Jurkat, Clone E6-1 (cell line): Measurements from ENCODE around the gene DNAH5.

Source experiments
- DNase-seq: peaks from one replicate; pipeline ENCODE4 v3.0.0-alpha.2; 2011; ENCODE audit warnings: low read depth, low spot score
- H3K4me3 ChIP-seq: 2 replicates; pipeline ENCODE4 v1.5.1; 2011; ENCODE audit warnings: mild to moderate bottlenecking, low read length, control low read depth, moderate library complexity

The DNAH5 gene

DNA sequence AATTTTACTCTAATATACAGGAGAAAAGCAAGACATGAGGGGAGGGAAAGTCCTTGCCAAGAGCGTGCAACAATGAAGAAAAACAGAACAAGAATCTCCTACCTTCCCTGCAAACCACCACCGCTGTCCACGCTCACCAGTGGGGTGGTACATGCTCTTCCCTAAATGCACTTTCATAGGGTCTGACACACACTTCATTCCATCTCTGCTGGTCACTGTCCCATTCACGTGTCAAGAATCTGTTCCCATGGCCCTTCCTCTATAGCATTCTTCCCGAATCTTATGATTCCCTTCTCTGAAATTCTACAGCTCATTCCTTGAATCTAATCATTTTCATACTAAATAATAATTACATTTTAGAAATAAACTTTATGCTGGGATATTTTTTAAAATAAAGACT, 11.4 kb upstream of the DNAH5 start:
- no peak for DNase-seq
- no peak overlapping the region for H3K4me3 ChIP-seq

GRCh38 chr5:13946111-13946510, 1.6 kb upstream of the DNAH5 start:
- H3K4me3 ChIP-seq = no peak overlapping the region
- no peak for DNase-seq

GRCh38 chr5:13945271-13945670, 783 bp upstream of the DNAH5 start:
- no peak overlapping the region for H3K4me3 ChIP-seq
- no peak for DNase-seq

- no peak overlapping the region for H3K4me3 ChIP-seq
- DNase-seq = no peak
Measured at GRCh38 chr5:13943676-13944075, 812 bp downstream of the DNAH5 start.

- H3K4me3 ChIP-seq = no peak overlapping the region
Measured at GRCh38 chr5:13941468-13941867, 3.0 kb downstream of the DNAH5 start.

GRCh38 chr5:13939638-13940037, 4.8 kb downstream of the DNAH5 start:
- no peak for DNase-seq
- H3K4me3 ChIP-seq = no peak overlapping the region

More at GRCh38 chr5:13941468-13941867, 3.0 kb downstream of the DNAH5 start:
- DNase-seq = no peak

DNA sequence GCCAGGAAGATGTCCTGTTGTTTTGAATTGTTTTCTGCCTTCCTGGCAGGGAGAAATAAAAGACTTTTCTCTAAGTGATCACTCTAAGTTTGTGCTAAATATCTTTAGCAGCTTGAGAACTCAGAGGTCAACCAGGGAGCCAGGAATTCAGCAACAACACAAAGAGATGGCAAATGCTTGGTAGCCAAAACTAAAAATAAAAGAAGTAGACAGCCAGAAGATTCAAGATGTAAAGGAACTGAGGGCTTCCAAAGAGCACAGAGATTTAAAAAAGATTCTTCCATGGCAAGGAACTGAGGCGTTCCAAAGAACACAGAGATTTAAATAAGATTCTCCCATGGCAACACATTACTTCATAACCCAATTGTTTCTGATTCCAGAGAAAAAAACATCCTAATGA, 9.6 kb downstream of the DNAH5 start:
- H3K4me3 ChIP-seq = no peak overlapping the region
- DNase-seq = no peak

- DNase-seq = no peak
- no peak overlapping the region for H3K4me3 ChIP-seq
Measured at GRCh38 chr5:13934125-13934524, 10.4 kb downstream of the DNAH5 start.

- DNase-seq = no peak
- no peak overlapping the region for H3K4me3 ChIP-seq
Measured at GRCh38 chr5:13932561-13932960, 11.9 kb downstream of the DNAH5 start.

- no peak overlapping the region for H3K4me3 ChIP-seq
- no peak for DNase-seq
Measured at GRCh38 chr5:13932011-13932410, 12.5 kb downstream of the DNAH5 start.

- DNase-seq = no peak
- H3K4me3 ChIP-seq = no peak overlapping the region
Measured at GRCh38 chr5:13930541-13931171, 13.8 kb downstream of the DNAH5 start.

- DNase-seq = no peak
- no peak overlapping the region for H3K4me3 ChIP-seq
Measured at GRCh38 chr5:13926731-13927130, 17.8 kb downstream of the DNAH5 start.

DNA sequence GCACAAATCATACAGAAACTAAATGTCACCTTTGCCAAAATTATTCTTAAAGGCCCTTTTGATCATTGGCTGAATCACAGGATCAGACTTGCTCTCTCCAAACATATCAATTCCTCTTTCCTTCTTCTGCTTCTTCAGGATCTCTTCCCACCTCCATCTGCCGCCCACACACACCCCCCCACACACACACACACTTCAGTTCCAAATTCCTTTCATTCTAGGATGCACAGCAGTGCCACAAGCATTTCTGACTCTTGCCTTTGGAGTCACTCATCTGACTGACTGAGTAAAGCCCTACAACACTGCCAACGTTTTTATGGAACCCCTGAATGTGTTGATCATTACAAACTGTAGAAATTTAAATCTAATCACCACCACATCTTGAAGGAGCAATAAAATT, 22.9 kb downstream of the DNAH5 start:
- H3K4me3 ChIP-seq = no peak overlapping the region
- no peak for DNase-seq

DNA sequence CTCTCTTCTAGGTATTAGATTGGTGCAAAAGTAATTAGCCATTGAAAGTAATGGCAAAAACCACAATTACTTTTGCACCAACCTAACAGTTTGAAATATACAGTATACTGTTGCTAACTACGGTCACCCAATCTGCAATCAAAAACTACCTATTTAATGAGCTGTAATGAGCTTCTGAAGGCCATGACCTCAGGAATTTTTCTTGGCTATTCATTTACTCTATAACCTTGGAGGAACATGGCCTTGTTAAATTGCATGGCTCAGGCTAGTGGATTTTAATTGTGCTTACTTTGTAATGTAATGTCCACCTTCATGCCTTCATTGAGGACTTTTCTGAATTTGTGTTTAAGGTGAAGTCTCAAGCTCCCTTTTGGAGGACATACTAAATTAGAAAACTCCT, 24.7 kb downstream of the DNAH5 start:
- DNase-seq = no peak
- H3K4me3 ChIP-seq = no peak overlapping the region

DNA sequence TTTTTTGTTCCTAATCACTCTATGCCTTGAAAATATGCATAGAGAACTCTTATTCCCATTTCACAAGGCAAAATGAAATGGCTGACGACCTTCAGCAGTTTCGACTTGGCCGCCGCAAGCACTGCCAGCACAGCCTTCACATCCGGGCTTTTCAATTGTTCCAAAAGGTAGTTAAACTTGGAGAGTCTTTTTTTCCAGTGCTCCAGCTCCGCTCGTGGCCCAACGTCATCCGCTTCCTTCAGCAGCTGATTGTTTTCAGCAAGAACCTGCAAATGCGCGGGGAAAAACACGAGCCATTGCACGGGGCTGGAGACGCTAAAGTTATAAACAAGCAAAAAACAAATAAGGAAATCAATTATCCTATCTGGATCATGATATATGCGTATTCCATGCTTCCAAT, 25.4 kb downstream of the DNAH5 start:
- H3K4me3 ChIP-seq = no peak overlapping the region
- no peak for DNase-seq

GRCh38 chr5:13917061-13917460, 27.4 kb downstream of the DNAH5 start:
- DNase-seq = no peak
- no peak overlapping the region for H3K4me3 ChIP-seq

- DNase-seq = no peak
- no peak overlapping the region for H3K4me3 ChIP-seq
Measured at GRCh38 chr5:13913962-13914361, 30.5 kb downstream of the DNAH5 start.

DNA sequence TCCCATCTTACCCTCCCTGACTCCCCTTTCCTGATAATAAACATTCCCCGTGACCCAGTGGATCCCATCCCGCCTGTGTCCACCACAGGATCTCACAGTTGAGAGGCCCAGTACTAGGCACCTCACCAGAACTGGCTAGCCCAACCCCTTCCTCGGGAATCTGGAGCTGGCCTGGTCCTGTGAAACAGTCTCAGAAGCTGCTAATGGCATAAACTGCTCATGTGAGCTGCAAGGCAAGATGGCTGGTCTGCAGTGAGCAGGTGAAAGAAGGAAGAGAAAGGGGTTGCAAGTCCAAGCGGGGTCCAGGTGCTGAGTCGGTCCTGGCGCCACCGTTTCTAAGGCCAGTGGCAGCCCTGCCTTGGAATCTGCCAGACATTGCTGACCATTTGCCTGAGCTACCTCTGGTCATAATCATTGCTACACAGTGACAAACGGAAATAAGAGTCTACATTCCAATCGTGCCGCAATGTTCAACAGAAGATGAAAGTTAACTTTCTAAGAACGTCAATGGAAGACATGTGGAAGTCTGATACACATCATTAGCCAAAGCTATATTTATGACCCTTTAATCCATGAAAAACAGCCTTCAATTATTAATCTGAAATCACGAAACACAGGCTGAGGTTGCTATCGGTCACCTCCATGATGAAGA, 33.7 kb downstream of the DNAH5 start:
- no peak overlapping the region for H3K4me3 ChIP-seq
- no peak for DNase-seq

GRCh38 chr5:13910201-13910600, 34.3 kb downstream of the DNAH5 start:
- H3K4me3 ChIP-seq = no peak overlapping the region
- DNase-seq = no peak

GRCh38 chr5:13909271-13909670, 35.2 kb downstream of the DNAH5 start:
- no peak overlapping the region for H3K4me3 ChIP-seq
- DNase-seq = no peak

DNA sequence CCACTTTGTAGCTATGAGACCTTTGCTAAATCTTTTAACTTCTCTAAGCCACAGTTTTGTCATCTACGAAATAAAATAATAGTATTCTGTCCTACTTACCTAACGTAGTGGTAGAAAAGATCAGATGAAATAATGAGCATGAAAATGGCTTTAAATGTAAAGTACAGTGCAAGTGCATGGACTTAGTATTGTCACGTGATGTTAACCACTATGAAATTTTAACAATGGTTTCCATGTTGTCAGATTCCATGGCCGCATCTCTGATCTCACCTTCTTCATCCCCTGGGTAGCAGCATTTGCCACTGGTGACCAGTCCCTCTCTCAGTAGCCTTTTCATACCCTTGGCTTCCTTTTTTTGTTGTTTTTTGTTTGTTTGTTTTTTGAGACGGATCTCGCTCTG, 45.9 kb downstream of the DNAH5 start:
- no peak overlapping the region for H3K4me3 ChIP-seq
- no peak for DNase-seq
